Medulla oblongata (tissue), 1 donor: ENCODE results near the gene ADGRV1.
"Not testable (repeated sequence)": the region's sequence is repeated elsewhere in the genome, so short reads cannot be mapped to it uniquely, and the experiment has no call there.

ENCODE experiments used
- DNase-seq: peaks from one replicate; pipeline ENCODE4 v3.0.0-alpha.2; 2015; ENCODE audit errors: extremely low spot score

ADGRV1 gene

GRCh38 chr5:90941002-90941720 is 382.6 kb downstream of the ADGRV1 start:
- DNase-seq, result no peak

GRCh38 chr5:90944116-90944515 is 385.5 kb downstream of the ADGRV1 start:
- DNase-seq, result no peak

GRCh38 chr5:90947667-90948066 is 389.1 kb downstream of the ADGRV1 start:
- no peak for DNase-seq

- no peak for DNase-seq
Measured at GRCh38 chr5:90948969-90949368, 390.4 kb downstream of the ADGRV1 start.

GRCh38 chr5:90949469-90950358 is 391.1 kb downstream of the ADGRV1 start:
- no peak for DNase-seq

GRCh38 chr5:90955001-90955635 is 396.5 kb downstream of the ADGRV1 start:
- DNase-seq, result no peak

GRCh38 chr5:90956511-90957097 is 398.0 kb downstream of the ADGRV1 start:
- no peak for DNase-seq

GRCh38 chr5:90957906-90958305 is 399.3 kb downstream of the ADGRV1 start:
- DNase-seq, result no peak

GRCh38 chr5:90959262-90959661 is 400.7 kb downstream of the ADGRV1 start:
- DNase-seq, result no peak

GRCh38 chr5:90962481-90962880 is 403.9 kb downstream of the ADGRV1 start:
- DNase-seq, result no peak

- no peak for DNase-seq
Measured at GRCh38 chr5:90965110-90965685, 406.6 kb downstream of the ADGRV1 start.

- no peak for DNase-seq
Measured at GRCh38 chr5:90967443-90967842, 408.8 kb downstream of the ADGRV1 start.

- DNase-seq, result no peak
Measured at GRCh38 chr5:90967851-90968250, 409.3 kb downstream of the ADGRV1 start.

- DNase-seq, result no peak
Measured at GRCh38 chr5:90968319-90968718, 409.7 kb downstream of the ADGRV1 start.

- DNase-seq, result not testable (repeated sequence)
Measured at GRCh38 chr5:90969945-90970344, 411.3 kb downstream of the ADGRV1 start.

- no peak for DNase-seq
Measured at GRCh38 chr5:90981177-90981576, 422.6 kb downstream of the ADGRV1 start.

- no peak for DNase-seq
Measured at GRCh38 chr5:90981821-90982220, 423.2 kb downstream of the ADGRV1 start.

GRCh38 chr5:90982576-90982975 is 424.0 kb downstream of the ADGRV1 start:
- no peak for DNase-seq

- no peak for DNase-seq
Measured at GRCh38 chr5:90983148-90983547, 424.6 kb downstream of the ADGRV1 start.

- DNase-seq, result no peak
Measured at GRCh38 chr5:90983711-90984124, 425.1 kb downstream of the ADGRV1 start.

- DNase-seq, result no peak
Measured at GRCh38 chr5:90985341-90985740, 426.7 kb downstream of the ADGRV1 start.

GRCh38 chr5:90987726-90988125 is 429.1 kb downstream of the ADGRV1 start:
- DNase-seq, result no peak
